ENCODE data around the gene CAMSAP2. TPM values are rescaled to one million over a fixed set of nuclear protein-coding genes. Genes with fewer than 3 reads are reported as not detected.

The CAMSAP2 gene
- total RNA-seq, 1 experiment from 2014 or later = 23.5 TPM

DNA sequence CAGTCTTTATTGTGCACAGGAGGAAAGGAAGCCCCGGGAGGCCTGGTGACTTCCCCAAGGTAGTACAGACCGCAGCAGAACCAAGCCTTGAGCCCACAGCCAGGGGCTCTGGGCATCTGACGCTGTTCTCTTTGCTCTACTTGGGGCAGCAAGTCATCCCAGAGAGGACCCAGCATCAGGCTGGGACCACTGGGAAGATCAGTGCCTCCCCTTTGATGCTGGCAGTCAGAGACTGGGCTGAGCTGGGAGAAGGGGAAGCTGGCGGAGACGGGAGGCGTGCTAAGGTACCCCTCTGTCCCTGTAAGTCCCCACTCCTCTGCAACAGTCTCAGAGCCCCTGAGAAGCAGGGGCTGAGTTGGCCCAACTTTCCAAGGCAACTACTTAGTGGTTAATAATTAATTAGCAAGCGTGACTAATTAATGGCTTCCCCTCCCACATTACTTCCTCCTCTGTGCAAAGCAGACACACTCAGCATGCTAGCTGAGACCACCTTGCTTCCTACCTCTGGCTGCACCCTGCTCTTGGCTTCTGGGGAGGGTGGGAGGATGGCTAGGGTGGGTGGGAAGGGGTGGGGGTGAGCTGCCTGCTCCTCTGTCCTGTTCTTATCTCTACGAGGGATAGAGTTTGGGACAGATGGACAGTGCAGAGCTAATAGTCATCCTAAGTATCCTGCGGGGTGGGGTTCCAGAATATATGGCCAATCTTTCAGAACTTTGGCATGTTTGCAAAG lies 157.3 kb downstream of the CAMSAP2 start:
- Histone ChIP-seq H3K36me3 (peaks cover 5% of the 10 kb centered on the region; the same call in 1 of the 2 replicates), H3K9me3 (replicated peaks) (no peaks in the 10 kb centered on the region), H3K4me3 (no peak overlapping the region), H3K27ac (peak overlapping the region; percentile 66), H3K4me1 (peaks cover 23% of the 10 kb centered on the region), H3K27me3 (no peaks in the 10 kb centered on the region)
- peak in 1 of 2 experiments; percentile 55 for DNase-seq

DNA sequence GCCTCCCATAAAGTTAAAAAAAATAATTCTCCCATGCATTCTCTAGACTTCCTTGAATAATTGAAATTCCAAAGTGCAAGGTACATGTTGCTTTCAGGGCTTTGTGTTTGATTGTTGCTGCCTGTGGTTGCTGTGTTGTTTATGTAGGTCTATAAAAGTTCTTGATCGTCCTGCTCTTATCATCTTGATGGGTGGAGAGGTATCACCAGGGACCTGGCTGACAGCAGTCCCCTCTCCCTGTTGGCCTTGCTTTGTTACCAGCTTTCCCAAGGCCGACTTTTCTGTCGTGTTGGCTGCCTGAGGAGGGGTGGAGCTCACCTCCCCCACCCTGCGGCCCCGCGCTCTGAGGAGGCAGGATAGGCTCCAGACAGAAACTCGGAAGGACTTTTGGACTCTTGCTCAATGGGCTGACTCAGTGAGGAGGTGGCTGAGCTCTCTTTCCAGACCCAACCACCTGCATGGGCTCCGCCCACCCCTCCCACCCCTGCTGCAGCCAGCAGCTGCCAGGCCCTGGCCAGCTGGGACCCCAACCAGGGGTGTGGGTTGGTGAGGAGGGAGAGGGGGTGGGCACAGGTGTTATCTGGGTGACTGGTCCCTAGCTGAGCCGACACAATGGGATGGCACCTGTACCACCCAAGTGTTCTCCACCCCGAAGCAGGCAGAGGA lies 158.0 kb downstream of the CAMSAP2 start:
- Histone ChIP-seq H3K4me3 (no peak overlapping the region), H3K27me3 (no peaks in the 10 kb centered on the region), H3K4me1 (peaks cover 23% of the 10 kb centered on the region), H3K9me3 (replicated peaks) (no peaks in the 10 kb centered on the region), H3K27ac (peak overlapping the region; percentile 20; the same call in 1 of the 2 replicates), H3K36me3 (peaks cover 5% of the 10 kb centered on the region; the same call in 1 of the 2 replicates)
- no peak for DNase-seq

GRCh38 chr1:200897259-200897658 lies 158.6 kb downstream of the CAMSAP2 start:
- Histone ChIP-seq H3K36me3 (peaks cover 7% of the 10 kb centered on the region; the same call in 1 of the 2 replicates), H3K27me3 (no peaks in the 10 kb centered on the region), H3K4me3 (no peak overlapping the region), H3K9me3 (replicated peaks) (no peaks in the 10 kb centered on the region), H3K4me1 (peaks cover 23% of the 10 kb centered on the region), H3K27ac (no peak overlapping the region)
- no peak for DNase-seq

DNA sequence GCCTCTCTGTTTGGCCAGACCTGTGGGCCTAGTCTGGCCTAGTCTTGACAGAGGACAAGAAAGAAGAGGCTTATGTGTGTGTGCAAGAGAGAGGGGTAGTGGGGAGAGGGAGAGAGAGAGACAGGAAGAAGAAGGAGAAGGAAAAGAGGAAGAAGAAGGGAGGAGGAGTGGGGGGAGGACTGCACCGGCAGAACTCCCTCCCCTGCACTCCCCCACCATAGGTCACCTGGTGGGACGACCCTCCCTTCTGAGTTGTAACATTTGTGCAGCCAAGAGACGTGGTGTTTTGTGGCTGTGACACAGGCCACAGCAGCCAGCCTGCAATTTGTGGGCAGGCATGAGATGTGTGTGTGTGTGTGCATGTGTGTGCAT lies 160.3 kb downstream of the CAMSAP2 start:
- no peaks in the 10 kb centered on the region for H3K27me3 ChIP-seq
- H3K4me3 ChIP-seq = no peak overlapping the region
- H3K27ac ChIP-seq = no peak overlapping the region
- H3K9me3 ChIP-seq (replicated peaks) = no peaks in the 10 kb centered on the region
- no peak for DNase-seq
- H3K4me1 ChIP-seq = peaks cover 20% of the 10 kb centered on the region
- H3K36me3 ChIP-seq = peaks cover 8% of the 10 kb centered on the region; the same call in 1 of the 2 replicates

GRCh38 chr1:200899451-200899915 lies 160.8 kb downstream of the CAMSAP2 start:
- Histone ChIP-seq H3K4me1 (peaks cover 18% of the 10 kb centered on the region), H3K36me3 (peaks cover 8% of the 10 kb centered on the region; the same call in 1 of the 2 replicates), H3K4me3 (no peak overlapping the region), H3K9me3 (replicated peaks) (no peaks in the 10 kb centered on the region), H3K27ac (no peak overlapping the region), H3K27me3 (no peaks in the 10 kb centered on the region)
- DNase-seq = no peak

DNA sequence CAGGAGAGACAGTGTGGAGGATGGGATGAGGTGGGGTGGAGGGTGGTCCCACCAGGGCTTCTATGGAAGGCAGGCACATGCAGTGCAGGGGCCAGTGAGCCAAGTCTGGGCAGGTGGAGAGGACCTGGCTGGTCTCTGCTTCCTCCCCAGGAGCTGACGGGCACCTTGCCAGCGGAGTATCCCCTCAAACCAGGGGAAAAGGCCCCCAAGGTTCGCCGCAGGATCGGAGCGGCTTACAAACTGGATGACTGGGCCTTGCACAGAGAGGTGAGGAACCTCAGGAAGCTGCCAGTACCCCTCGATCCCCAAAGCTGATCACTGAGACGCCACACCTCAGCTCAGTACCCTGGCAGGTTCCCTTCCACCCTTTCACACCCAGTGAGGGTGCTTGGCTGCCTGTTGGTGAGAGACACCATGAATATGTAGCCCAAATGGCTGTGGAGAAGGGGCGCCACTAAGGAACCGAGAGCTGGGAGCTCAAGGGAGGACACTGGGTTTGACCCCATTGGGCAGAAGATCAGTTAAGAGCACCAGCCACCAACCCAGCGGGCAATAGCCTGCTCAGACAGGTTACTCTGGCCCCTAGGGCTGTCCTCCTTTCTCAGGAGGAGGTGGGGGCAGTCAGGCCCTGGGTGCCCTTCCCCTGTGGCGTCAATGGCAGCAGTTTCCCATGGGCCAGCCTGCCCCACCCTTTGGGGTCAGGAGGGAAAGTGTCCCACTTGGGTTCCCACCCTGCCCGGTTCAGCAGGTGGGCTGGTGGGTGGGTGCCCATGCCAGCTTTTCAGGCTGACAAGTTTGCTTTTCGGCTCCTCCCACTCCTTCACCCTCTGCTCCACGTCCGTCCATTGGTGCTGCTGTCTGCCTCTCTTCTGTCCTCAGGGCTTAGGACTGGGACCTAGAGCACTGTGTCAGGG lies 161.5 kb downstream of the CAMSAP2 start:
- Histone ChIP-seq H3K4me1 (peaks cover 11% of the 10 kb centered on the region), H3K36me3 (peaks cover 8% of the 10 kb centered on the region; the same call in 1 of the 2 replicates), H3K9me3 (replicated peaks) (no peaks in the 10 kb centered on the region), H3K4me3 (no peak overlapping the region), H3K27ac (no peak overlapping the region), H3K27me3 (no peaks in the 10 kb centered on the region)
- no peak for DNase-seq

DNA sequence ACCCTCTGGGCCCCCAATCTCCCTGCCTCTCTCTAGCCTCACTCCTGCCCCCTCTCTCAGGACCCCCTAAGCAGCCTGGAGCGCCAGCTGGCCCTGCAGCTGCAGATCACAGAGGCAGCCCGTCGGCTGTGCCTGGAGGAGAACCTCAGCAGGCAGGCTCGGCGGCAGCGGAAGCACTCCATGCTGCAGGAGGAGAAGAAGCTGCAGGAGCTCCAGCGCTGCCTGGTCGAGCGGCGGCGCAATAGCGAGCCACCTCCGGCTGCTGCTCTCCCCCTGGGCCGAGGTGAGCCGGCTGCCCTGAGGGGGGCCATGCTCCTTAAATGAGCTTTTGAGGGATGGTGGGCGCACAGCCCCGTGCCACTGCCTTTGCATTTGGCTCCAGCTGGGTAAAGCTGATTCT lies 162.2 kb downstream of the CAMSAP2 start:
- H3K36me3 ChIP-seq = peaks cover 12% of the 10 kb centered on the region; the same call in 1 of the 2 replicates
- H3K4me3 ChIP-seq = no peak overlapping the region
- no peaks in the 10 kb centered on the region for H3K9me3 ChIP-seq (replicated peaks)
- H3K27ac ChIP-seq = no peak overlapping the region
- no peaks in the 10 kb centered on the region for H3K27me3 ChIP-seq
- no peak for DNase-seq
- peaks cover 4% of the 10 kb centered on the region for H3K4me1 ChIP-seq

DNA sequence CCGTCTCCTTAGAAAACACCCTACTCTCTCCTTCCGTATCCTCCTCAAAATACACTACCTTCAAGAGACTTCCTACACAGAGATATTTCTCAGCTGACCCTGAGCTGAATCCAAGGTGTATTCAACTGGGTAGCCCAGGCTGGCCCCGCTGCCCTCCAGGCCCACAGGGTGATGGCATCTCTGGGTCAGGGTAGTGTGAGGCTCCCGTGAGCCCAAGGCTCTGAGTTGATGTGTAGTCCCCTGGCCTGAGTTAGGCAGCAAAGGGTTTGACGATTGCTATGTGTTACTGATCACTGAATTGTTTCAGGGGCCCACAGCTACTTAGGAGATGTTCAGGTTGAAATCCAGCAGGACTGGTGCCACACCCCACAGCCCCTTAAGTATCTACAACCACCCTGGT lies 162.7 kb downstream of the CAMSAP2 start:
- H3K4me3 ChIP-seq = no peak overlapping the region
- H3K36me3 ChIP-seq = peaks cover 12% of the 10 kb centered on the region; the same call in 1 of the 2 replicates
- no peaks in the 10 kb centered on the region for H3K9me3 ChIP-seq (replicated peaks)
- peaks cover 2% of the 10 kb centered on the region; the same call in 1 of the 2 replicates for H3K4me1 ChIP-seq
- no peaks in the 10 kb centered on the region for H3K27me3 ChIP-seq
- no peak for DNase-seq
- H3K27ac ChIP-seq = no peak overlapping the region

DNA sequence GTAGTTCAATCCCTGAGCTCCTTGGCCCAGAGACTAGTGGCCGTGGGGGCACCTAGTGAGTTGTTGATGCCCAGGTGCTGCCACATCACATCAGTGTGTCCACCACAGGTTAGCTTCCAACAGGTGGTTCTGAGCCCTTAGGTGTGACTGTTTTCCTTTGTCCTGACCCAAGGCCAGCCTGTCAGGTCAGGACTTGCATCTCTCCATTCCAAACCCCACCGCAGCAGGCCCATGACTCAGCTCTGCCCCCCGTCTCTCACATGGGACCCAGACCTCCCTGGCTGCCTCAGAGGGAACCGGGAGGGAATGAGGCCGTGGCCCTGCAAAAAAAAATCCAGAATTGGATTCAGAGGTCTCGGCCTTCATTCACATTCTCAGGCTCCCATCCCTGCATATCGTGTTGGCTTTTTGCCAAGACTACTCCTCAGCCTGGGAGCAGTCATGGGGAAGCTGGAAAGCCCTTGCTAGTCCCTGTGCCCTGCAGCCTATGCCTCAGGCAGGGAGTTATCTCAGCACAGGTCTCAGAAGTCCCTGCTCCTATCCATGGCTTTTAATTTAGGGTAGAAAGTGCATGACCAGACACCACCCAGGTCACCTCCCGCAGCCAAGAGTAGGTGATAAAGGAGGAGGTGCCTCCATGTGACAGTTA lies 163.2 kb downstream of the CAMSAP2 start:
- DNase-seq = no peak
- Histone ChIP-seq H3K36me3 (peaks cover 12% of the 10 kb centered on the region; the same call in 1 of the 2 replicates), H3K4me1 (no peaks in the 10 kb centered on the region; the same call in 1 of the 2 replicates), H3K9me3 (replicated peaks) (no peaks in the 10 kb centered on the region), H3K27me3 (no peaks in the 10 kb centered on the region), H3K27ac (no peak overlapping the region), H3K4me3 (no peak overlapping the region)

GRCh38 chr1:200903793-200904192 lies 165.1 kb downstream of the CAMSAP2 start:
- H3K36me3 ChIP-seq = peaks cover 12% of the 10 kb centered on the region; the same call in 1 of the 2 replicates
- H3K27ac ChIP-seq = no peak overlapping the region
- H3K9me3 ChIP-seq (replicated peaks) = no peaks in the 10 kb centered on the region
- DNase-seq = no peak
- no peak overlapping the region for H3K4me3 ChIP-seq
- no peaks in the 10 kb centered on the region for H3K27me3 ChIP-seq
- no peaks in the 10 kb centered on the region for H3K4me1 ChIP-seq

DNA sequence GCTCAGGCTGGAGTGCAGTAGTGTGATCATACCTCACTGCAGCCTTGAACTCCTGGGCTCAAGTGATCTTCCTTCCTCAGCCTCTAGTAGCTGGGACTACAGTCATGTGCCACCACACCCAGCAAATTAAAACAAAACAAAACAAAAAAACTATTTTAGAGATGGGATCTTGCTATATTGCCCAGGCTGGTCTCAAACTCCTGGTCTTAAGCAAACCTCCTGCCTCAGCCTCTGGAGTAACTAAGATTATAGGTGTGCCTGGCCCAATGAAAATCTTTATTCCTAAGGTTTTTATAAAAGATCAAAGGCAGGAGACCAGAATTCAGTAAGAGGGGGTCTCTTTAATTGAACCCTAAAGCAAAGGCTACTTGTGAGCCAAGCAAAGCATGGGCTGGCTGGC lies 166.1 kb downstream of the CAMSAP2 start:
- Histone ChIP-seq H3K27ac (no peak overlapping the region), H3K9me3 (replicated peaks) (no peaks in the 10 kb centered on the region), H3K36me3 (peaks cover 15% of the 10 kb centered on the region), H3K4me1 (no peaks in the 10 kb centered on the region), H3K27me3 (no peaks in the 10 kb centered on the region), H3K4me3 (no peak overlapping the region)
- DNase-seq = no peak

DNA sequence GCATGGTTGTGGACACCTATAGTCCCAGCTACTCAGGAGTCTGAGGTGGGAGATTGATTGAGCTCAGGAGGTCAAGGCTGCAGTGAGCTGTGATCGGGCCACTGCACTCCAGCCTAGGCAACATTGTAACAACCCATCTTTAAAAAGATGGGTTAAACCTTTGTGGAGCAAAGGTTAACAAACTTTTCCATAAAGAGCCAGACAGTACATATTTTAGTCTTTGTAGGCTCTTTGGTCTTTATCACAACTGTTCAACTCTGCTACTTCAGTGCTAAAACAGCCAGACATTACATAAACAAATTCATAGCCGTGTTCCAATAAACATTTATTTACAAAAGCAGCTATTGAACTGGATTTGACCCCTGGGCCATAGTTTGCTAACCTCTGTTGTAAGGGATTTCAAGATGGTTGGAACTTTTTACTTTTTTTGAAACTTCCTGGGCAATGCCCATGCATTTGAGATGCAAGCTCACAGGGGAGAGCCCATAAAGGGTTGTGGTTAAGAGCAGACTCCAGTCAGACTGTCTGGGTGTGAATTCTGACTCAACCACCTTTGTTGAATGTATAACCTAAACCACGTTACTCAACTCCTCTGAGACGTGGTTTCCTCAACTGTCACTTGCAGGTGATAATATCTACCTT lies 166.8 kb downstream of the CAMSAP2 start:
- Histone ChIP-seq H3K4me1 (no peaks in the 10 kb centered on the region), H3K27me3 (no peaks in the 10 kb centered on the region), H3K9me3 (replicated peaks) (no peaks in the 10 kb centered on the region), H3K4me3 (no peak overlapping the region), H3K27ac (no peak overlapping the region), H3K36me3 (peaks cover 15% of the 10 kb centered on the region)
- no peak for DNase-seq

- no peaks in the 10 kb centered on the region for H3K4me1 ChIP-seq
- H3K9me3 ChIP-seq (replicated peaks) = no peaks in the 10 kb centered on the region
- no peak for DNase-seq
- no peak overlapping the region for H3K4me3 ChIP-seq
- peaks cover 15% of the 10 kb centered on the region for H3K36me3 ChIP-seq
- H3K27me3 ChIP-seq = no peaks in the 10 kb centered on the region
- no peak overlapping the region for H3K27ac ChIP-seq
These were observed 167.8 kb downstream of the CAMSAP2 start for GRCh38 chr1:200906491-200906890.
